ENCODE results near the gene RNF207.

Gene RNF207

DNA sequence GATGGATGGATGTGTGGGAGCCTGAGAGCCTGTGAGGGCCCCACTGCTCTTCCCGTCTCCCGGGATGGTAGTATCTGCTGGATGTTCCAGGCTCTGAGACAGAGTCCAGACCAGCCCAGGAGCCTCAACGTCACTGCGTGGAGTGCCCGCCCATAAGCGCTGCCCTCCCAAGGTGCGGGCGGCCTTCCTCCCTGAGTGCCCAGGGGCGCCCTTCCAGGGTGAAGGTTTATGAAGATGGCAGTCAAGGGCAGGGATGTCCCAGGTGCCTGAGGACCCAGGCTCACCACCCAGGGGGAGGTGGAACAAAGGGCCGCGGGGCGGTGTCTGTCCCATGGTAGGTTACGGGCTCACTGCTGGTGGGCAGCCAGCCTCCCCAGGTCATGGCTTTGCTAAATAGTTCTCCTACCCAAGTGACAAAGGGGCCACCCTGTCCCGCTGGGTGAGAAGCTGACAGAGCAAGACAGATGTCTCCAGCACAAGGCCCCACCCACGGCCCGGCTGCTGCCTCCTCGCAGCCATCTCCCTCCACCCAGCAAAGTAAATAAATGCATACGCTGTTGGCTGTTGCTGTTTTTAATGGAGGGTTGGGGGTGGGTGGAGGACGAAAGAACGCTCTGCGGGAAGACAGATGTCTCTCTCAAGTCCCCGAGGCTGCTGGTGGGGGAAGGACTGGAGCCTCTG, 63.9 kb downstream of the RNF207 start:
- DNase-seq, result no peak

DNA sequence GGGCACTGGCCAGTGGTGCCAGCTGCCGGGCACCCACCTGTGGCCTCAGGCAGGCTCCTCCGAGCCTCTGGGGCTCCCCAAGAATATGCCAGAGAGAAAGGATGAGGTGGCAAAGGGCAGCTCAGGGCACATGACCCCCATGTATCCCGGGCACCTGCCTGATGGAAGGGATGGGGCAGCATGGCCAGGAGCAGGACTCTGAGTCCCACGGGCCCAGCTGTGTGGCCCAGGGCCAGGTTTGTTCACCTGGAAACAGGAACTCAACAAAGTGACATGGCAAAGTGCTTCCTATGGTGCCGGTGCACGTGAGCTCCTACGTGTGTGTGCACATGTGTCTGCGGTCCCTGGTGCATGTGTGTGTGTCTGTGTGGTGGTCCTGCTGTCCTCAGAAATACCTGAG, 64.5 kb downstream of the RNF207 start:
- DNase-seq, result no peak

Measured in activated effector memory CD4-positive, alpha-beta T cell treated with Interleukin-2 at 50 U/mL for 16 hours (primary cell).